Measurements from ENCODE around the gene CLEC4C. TPM values are rescaled to one million over a fixed set of nuclear protein-coding genes. Genes with fewer than 3 reads are reported as not detected.
"Not testable (repeated sequence)": the region's sequence is repeated elsewhere in the genome, so short reads cannot be mapped to it uniquely, and the experiment has no call there.

CLEC4C gene, protein sequence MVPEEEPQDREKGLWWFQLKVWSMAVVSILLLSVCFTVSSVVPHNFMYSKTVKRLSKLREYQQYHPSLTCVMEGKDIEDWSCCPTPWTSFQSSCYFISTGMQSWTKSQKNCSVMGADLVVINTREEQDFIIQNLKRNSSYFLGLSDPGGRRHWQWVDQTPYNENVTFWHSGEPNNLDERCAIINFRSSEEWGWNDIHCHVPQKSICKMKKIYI
- total RNA-seq (2014; rRNA removed; shearing (Covaris generic)): not detected in 2 replicates
- polyA plus RNA-seq (2014; cell fraction: nucleus; rRNA removed): not detected in 2 replicates

GRCh38 chr12:7747246-7747645 lies at the start of gene CLEC4C:
TSS of gene CLEC4C (minus strand) at chr12:7747375. CDS start at chr12:7747348, 27 bp downstream.
- no peak for DNase-seq (ENCODE audit: extremely low read depth, low read depth)

DNA sequence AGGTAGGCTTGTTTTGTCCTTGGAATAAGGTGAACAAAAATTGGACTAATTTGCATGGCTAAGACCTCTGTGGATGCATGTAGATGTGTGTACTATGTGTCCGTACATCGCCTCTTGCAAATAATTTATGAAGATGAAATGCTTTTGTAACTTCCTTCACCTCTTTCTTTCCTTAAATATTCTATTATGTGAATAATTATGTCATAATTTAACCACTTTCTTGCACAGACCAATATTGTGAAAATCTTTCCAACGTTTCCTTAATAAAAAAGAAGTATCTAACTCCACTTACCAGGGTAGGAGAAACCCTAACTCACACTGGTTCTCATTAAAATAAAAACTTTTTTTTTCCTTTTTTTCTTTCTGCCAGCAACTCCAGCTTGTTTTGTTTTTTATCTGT lies 46.0 kb upstream of the CLEC4C start:
- no peak for DNase-seq (ENCODE audit: extremely low read depth, low read depth)

- DNase-seq (ENCODE audit: extremely low read depth, low read depth): not testable (repeated sequence)
These were observed 41.8 kb upstream of the CLEC4C start, which contains the start of gene NANOG for GRCh38 chr12:7788884-7789528. TSS of gene NANOG (plus strand) at chr12:7789402. CDS start at chr12:7789615, 213 bp downstream.

- DNase-seq (ENCODE audit: extremely low read depth, low read depth): no peak
These were observed 41.1 kb upstream of the CLEC4C start for GRCh38 chr12:7788294-7788660.

- no peak for DNase-seq (ENCODE audit: extremely low read depth, low read depth)
These were observed 40.6 kb upstream of the CLEC4C start for GRCh38 chr12:7787574-7788293.

- no peak for DNase-seq (ENCODE audit: extremely low read depth, low read depth)
These were observed 37.5 kb upstream of the CLEC4C start for GRCh38 chr12:7784701-7785100.

GRCh38 chr12:7783433-7783832 lies 36.3 kb upstream of the CLEC4C start:
- not testable (repeated sequence) for DNase-seq (ENCODE audit: extremely low read depth, low read depth)

DNA sequence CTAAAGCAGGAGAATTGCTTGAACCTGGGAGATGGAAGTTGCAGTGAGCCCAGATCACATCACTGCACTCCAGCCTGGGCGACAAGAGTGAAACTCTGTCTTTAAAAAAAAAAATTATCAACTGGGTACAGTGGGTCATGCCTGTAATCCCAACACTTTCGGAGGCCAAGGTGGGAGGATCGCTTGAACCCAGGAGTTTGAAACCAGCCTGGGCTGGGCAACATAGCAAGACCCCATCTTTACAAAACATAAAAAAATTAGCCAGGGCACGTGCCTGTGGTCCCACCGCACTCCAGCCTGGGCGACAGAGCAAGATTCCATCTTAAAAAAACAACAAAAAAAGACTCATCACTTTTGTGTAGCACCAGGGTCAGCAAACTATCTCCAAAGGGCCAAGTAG lies 34.9 kb upstream of the CLEC4C start:
- DNase-seq (ENCODE audit: extremely low read depth, low read depth): no peak

- DNase-seq (ENCODE audit: extremely low read depth, low read depth): no peak
These were observed 34.1 kb upstream of the CLEC4C start for GRCh38 chr12:7781274-7781673.

DNA sequence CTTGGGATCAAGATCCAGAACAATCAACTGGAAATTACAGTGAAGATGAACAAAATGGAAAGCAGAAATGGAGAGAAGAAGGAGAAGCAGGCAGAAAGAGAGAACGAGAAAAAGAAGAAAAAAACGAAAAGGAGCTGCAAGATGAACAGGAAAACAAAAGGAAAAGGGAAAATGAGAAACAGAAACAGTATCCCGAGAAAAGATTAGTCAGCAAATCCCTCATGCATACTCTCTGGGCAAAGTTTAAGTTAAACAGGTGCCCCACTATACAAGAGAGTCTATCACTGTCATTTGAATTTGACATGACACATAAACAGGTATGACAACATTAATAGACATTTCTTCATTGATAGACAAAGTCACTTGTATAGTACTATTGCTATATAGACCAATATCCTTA lies 22.8 kb upstream of the CLEC4C start:
- no peak for DNase-seq (ENCODE audit: extremely low read depth, low read depth)

GRCh38 chr12:7758766-7759140 lies 11.6 kb upstream of the CLEC4C start:
- DNase-seq (ENCODE audit: extremely low read depth, low read depth): no peak

DNA sequence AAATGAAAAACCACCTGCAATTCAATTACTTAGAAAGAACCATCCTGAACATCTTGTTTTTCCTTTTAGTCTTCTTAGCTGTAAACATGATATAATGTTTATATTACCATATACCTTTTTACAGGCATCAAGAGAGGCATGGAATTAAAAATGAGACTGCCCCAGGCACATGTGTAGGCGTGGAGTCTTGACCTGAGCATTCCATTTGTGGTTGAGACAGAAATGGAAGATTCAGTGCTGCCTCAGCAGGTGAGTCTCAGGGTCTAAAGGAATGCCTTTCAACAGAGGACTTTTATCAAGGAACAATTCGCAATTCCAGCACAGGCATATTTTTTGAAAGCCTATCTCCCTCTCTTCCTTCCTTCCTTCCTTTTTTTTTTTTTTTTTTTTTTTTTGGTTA lies 9.8 kb upstream of the CLEC4C start:
- DNase-seq (ENCODE audit: extremely low read depth, low read depth): no peak

DNA sequence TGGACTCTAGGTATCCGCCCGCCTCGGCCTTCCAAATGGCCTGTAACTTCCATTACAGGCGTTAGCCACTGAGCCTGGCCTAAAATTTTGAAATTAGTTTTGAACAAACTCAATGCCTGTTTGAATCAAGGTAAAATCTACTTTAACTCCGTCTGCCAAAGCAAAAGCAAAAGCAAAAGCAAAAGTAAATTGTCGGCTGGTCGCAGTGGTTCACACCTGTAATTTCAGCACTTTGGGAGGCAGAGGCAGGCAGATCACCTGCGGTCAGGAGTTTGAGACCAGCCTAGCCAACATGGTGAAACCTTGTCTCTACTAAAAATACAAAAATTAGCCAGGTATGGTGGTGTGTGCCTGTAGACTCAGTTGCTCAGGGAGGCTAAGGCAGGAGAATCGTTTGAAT lies 8.5 kb upstream of the CLEC4C start:
- not testable (repeated sequence) for DNase-seq (ENCODE audit: extremely low read depth, low read depth)

DNA sequence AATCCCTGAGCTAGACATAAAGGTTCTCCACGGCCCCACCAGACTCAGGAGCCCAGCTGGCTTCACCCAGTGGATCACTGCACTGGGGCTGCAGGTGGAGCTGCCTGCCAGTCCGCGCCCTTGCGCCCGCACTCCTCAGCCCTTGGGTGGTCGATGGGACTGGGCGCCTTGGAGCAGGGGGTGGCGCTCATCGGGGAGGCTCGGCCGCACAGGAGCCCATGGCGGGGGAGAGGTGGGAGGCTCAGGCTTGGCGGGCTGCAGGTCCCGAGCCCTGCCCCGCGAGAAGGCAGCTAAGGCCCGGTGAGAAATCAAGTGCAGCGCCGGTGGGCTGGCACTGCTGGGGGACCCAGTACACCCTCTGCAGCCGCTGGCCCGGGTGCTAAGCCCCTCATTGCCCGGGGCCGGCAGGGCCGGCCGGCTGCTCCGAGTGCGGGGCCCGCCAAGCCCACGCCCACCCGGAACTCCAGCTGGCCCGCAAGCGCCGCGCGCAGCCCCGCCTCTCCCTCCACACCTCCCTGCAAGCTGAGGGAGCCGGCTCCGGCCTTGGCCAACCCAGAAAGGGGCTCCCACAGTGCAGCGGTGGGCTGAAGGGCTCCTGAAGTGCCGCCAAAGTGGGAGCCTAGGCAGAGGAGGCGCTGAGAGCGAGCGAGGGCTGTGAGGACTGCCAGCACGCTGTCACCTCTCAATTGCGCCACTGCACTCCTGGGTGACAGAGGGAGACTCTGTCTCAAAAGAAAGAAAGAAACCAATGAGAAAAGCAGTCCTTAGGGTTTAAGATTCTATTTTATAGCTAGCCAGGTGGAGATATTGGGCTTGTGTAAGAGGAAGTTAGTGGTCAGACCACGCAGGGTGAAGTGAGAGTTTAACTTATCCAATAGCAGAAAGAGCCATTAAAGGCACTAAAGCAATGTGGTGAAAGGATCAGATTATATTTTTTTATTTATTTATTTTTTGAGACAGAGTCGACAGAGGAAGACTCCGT lies 5.1 kb upstream of the CLEC4C start:
- DNase-seq (ENCODE audit: extremely low read depth, low read depth): not testable (repeated sequence)

DNA sequence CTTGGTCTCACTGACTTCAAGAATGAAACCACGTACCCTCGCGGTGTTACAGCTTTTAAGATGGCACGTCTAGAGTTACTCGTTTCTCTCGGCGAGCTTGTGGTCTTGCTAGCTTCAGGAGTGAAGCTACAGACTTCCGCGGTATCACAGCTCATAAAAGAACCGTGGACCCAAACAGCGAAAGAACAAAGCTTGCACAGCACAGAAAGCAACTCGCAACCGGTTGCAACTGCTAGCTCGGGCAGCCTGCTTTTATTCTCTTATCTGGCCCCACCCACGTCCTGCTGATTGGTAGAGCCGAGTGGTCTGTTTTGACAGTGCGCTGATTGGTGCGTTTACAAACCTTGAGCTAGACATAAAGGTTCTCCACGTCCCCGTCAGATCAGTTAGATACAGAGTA lies 4.2 kb upstream of the CLEC4C start:
- no peak for DNase-seq (ENCODE audit: extremely low read depth, low read depth)

GRCh38 chr12:7750350-7750749 lies 3.2 kb upstream of the CLEC4C start:
- DNase-seq (ENCODE audit: extremely low read depth, low read depth): no peak

DNA sequence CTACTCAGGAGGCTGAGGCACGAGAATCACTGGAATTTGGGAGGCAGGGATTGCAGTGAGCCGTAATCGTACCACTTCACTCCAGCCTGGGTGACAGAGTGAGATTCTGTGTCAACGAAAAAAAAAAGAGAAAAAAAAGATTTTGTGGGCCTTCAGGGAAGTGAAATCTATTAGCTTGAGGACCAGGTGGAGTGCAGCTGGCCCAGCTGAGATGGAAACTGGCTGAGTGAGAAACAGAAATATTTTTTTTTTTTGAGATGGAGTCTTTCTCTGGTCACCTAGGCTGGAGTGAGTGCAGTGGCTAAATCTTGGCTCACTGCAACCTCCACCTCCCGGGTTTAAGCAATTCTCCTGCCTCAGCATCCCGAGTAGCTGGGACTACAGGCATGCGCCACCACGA lies 2.3 kb upstream of the CLEC4C start:
- DNase-seq (ENCODE audit: extremely low read depth, low read depth): no peak

DNA sequence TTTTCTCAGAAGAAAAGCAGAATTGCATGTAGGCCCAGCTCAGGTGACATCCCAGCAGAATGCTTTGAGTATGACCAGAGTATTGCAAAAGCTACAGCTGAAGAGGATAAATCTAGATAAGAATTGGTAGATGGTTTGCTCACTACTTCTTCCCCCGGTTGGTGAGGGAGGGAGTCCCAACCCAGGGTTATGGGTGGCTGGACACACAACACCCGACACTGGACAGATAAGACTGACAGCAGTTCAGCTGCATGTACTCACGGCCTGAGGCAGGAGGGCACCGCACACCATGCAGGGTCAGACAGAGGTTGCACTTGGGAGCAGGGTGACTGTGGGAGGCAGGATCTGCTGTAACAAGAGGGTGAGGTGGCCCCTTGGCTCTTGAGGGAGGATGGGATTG lies 1.7 kb upstream of the CLEC4C start:
- DNase-seq (ENCODE audit: extremely low read depth, low read depth): no peak

DNA sequence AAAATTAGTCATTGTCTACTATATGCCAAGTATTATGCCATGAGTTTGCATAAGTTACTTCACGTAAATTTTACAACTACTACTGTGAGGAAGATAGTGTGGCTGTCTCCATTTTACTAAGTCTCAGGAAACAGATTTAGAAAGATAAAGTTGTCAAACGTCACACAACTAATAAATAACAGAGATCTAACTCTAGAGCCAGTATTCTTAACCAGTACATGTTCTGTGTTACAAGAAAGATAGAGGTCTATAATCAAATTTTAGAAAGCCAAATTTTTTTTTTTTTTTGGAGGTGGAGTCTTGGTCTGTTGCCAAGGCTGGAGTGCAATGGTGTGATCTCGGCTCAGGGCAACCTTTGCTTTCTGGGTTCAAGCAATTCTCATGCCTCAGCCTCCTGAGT lies 14.2 kb downstream of the CLEC4C start:
- no peak for DNase-seq (ENCODE audit: extremely low read depth, low read depth)

- no peak for DNase-seq (ENCODE audit: extremely low read depth, low read depth)
These were observed 15.7 kb downstream of the CLEC4C start for GRCh38 chr12:7731486-7731885.

DNA sequence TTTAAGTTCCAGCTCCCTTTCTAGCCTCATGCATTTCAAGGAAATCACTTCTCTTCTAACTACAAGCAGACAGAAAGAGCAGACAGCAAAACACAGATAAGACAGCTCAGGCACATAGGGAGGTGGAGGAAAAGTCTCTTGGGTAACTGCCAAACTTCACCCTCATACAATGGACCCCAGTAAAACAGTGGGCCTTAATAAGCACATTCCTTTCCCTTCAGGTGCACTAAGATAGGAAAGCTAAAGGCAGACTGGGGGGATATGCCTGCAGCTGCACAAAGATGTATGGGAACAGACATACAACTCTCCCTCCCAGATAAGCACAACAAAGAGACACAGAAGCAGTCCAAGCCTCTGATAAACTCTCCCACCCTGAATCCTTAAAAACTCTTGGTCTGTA lies 16.2 kb downstream of the CLEC4C start:
- DNase-seq (ENCODE audit: extremely low read depth, low read depth): not testable (repeated sequence)
